T-cell (primary cell): ENCODE results near the gene SHROOM3. TPM values are rescaled to one million over a fixed set of nuclear protein-coding genes. Genes with fewer than 3 reads are reported as not detected.

Experiments used
- ATAC-seq, 4 experiments: fragments of 200-7000 bp in 3 of 4; fragments of 150-1000 bp in 1 of 4; cut with Tn5 transposase; replicated peaks in 1 of 4; 1 replicate in 3 of 4; 2 replicates in 1 of 4; pipeline ENCODE4 v1.10.0; 2021; ENCODE audit warnings: moderate library complexity in 3 of 4, mild to moderate bottlenecking in 2 of 4, moderate number of reproducible peaks in 1 of 4
- CTCF ChIA-PET, 2 donors: fragments of 300-600 bp; sonication (Branson Sonifier 250); formaldehyde crosslinking; loops; one replicate each; lab custom pipeline; 2022; ENCODE audit warnings: antibody characterized with exemption in 2 of 2; lab: Charles Lee
- POLR2A ChIA-PET, 2 donors: fragments of 300-600 bp; sonication (Branson Sonifier 250); formaldehyde crosslinking; loops; one replicate each; lab custom pipeline; 2022; ENCODE audit warnings: antibody characterized with exemption in 2 of 2; lab: Charles Lee
- DNase-seq, 35 experiments: peaks; one replicate each; pipeline versions ENCODE4 v3.0.0 to v3.0.0-alpha.2; 2013 to 2023
- H3K27ac ChIP-seq: one replicate; pipeline ENCODE4 v1.5.1; 2013; ENCODE audit warnings: low read length
- H3K27me3 ChIP-seq, 2 experiments: replicated peaks in 1 of 2; 1 replicate in 1 of 2; 2 replicates in 1 of 2; pipeline versions ENCODE4 v1.6.1 to v1.7.0; 2013; ENCODE audit warnings: low read length in 1 of 2, mixed read lengths in 1 of 2; ENCODE audit not compliant: control insufficient read depth in 2 of 2, insufficient read depth in 2 of 2; ENCODE audit errors: extremely low read depth in 1 of 2
- H3K36me3 ChIP-seq, 2 donors: 1 replicate in 1 of 2; 2 replicates in 1 of 2; pipeline versions ENCODE4 v1.6.1 to v1.7.0; 2013; ENCODE audit warnings: low read length in 1 of 2; ENCODE audit not compliant: control insufficient read depth in 2 of 2, insufficient read depth in 1 of 2; ENCODE audit errors: extremely low read depth in 1 of 2
- H3K4me1 ChIP-seq, 2 experiments: 1 replicate in 1 of 2; 2 replicates in 1 of 2; pipeline versions ENCODE4 v1.6.1 to v1.7.0; 2013; ENCODE audit warnings: low read length in 2 of 2, mixed read lengths in 1 of 2; ENCODE audit not compliant: insufficient read depth in 2 of 2, control insufficient read depth in 1 of 2; ENCODE audit errors: extremely low read depth in 1 of 2
- H3K4me3 ChIP-seq, 2 donors: 1 replicate in 1 of 2; 2 replicates in 1 of 2; pipeline versions ENCODE4 v1.5.1 to v1.7.0; 2013; ENCODE audit warnings: mild to moderate bottlenecking in 2 of 2, low read length in 1 of 2, moderate library complexity in 1 of 2; ENCODE audit not compliant: control insufficient read depth in 1 of 2; ENCODE audit errors: extremely low read depth in 1 of 2
- H3K9me3 ChIP-seq: 2 replicates; pipeline ENCODE4 v1.7.0; 2013
- H3K27ac Mint-ChIP-seq, 2 donors: one replicate each; pipeline ENCODE4 v1.8.0; 2020 to 2021; ENCODE audit warnings: mild to moderate bottlenecking in 2 of 2, mixed read lengths in 2 of 2
- H3K27me3 Mint-ChIP-seq, 2 donors: one replicate each; pipeline ENCODE4 v1.8.0; 2021 to 2022; ENCODE audit warnings: mixed read lengths in 2 of 2
- H3K36me3 Mint-ChIP-seq: one replicate; pipeline ENCODE4 v1.8.0; 2021; ENCODE audit warnings: mixed read lengths
- H3K4me1 Mint-ChIP-seq, 3 donors: one replicate each; pipeline ENCODE4 v1.8.0; 2020 to 2022; ENCODE audit warnings: mixed read lengths in 3 of 3, mild to moderate bottlenecking in 1 of 3
- H3K4me3 Mint-ChIP-seq, 3 donors: one replicate each; pipeline ENCODE4 v1.8.0; 2020 to 2022; ENCODE audit warnings: mild to moderate bottlenecking in 3 of 3, mixed read lengths in 3 of 3, moderate library complexity in 3 of 3
- H3K9me3 Mint-ChIP-seq, 3 donors: one replicate each; pipeline ENCODE4 v1.8.0; 2020 to 2022; ENCODE audit warnings: mixed read lengths in 3 of 3
- WGBS: methylation state at CpG from one replicate; pipeline ENCODE4 v1.1.5; 2013; ENCODE audit warnings: missing lambda C conversion rate; ENCODE audit not compliant: insufficient coverage; 5-methylcytosine and 5-hydroxymethylcytosine counted together
- total RNA-seq, 35 experiments: library from RNA in 6 of 35; stranded (reverse) in 6 of 35; fragments of 120-200 nt in 1 of 35; gene quantifications; one replicate each; pipeline versions ENCODE4 v1.2.1 to v1.2.4 and lab custom pipeline; 2013 to 2026

The SHROOM3 gene
- total RNA-seq, 5 donors from 2014 or later (not counting 1 experiment from before 2014, with no cell fraction given), result 0.22 to 1.1 (median 0.33) TPM; not detected in 2

DNA sequence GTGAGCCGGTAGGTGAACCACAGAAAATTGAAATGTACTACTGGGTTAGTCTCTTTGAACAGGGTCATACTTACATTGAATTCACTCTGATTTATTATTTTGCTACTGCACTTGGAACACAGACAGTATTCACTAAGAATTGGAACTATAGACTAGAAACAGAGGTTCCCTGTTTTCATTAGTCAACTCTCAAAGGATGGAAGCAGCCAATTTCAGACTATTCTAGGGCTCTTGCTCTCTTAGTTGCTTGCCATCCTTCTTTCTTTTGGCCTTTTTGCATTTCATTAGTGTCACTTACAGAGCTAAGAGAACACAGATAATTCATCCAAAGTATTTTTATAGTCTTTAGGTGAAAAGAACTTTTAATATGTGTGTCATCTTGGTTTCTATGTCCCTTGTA is 52.6 kb downstream of the SHROOM3 start:
- H3K4me1 ChIP-seq, result no peaks in the 10 kb centered on the region
- Mint-ChIP-seq H3K9me3 (no peaks in the 10 kb centered on the region), H3K36me3 (no peaks in the 10 kb centered on the region), H3K4me3 (no peak overlapping the region), H3K27me3 (peaks cover 3 to 6% of the 10 kb centered on the region in 2 donors), H3K27ac (no peak overlapping the region), H3K4me1 (no peaks in the 10 kb centered on the region)
- H3K27ac ChIP-seq, result no peak overlapping the region
- no peaks in the 10 kb centered on the region for H3K9me3 ChIP-seq
- CTCF ChIA-PET, result no interaction called here
- H3K36me3 ChIP-seq, result no peaks in the 10 kb centered on the region
- no peaks in the 10 kb centered on the region for H3K27me3 ChIP-seq
- no CpG with 5 or more reads among the region's 1 CpG for WGBS
- POLR2A ChIA-PET, result no interaction called here
- no peak overlapping the region for H3K4me3 ChIP-seq
- ATAC-seq, result no peak
- no peak for DNase-seq

DNA sequence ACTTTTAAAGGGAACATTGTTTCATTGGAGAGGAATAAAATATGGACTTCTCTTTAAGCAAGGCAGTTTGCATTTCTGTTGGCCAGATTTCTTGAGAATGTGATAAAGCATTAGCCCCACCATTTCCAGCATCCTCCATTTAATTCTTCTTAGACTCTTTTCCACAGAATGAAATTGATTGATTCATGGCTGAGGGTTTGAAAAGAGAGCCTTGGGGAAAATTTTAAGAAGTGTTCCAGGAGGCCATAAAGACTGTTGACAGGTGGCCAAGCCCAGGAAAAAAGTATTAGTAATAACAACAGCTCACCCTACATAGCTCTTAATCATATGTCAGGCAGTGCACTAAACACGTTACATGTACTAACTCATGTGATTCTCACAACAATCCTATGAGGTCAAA is 53.4 kb downstream of the SHROOM3 start:
- peaks cover 3 to 8% of the 10 kb centered on the region in 2 donors for H3K27me3 Mint-ChIP-seq
- H3K9me3 Mint-ChIP-seq, result no peaks in the 10 kb centered on the region
- ChIA-PET POLR2A (no interaction called here), CTCF (no interaction called here)
- no peaks in the 10 kb centered on the region for H3K4me1 Mint-ChIP-seq
- DNase-seq (no peak), ATAC-seq (no peak)
- WGBS, result no CpG with 5 or more reads among the region's 1 CpG
- Histone ChIP-seq H3K27ac (no peak overlapping the region), H3K4me1 (no peaks in the 10 kb centered on the region), H3K36me3 (no peaks in the 10 kb centered on the region), H3K27me3 (peaks cover 0 to 4% of the 10 kb centered on the region in 2 experiments), H3K4me3 (no peak overlapping the region), H3K9me3 (no peaks in the 10 kb centered on the region)
- H3K4me3 Mint-ChIP-seq, result no peak overlapping the region
- H3K27ac Mint-ChIP-seq, result no peak overlapping the region
- H3K36me3 Mint-ChIP-seq, result no peaks in the 10 kb centered on the region

DNA sequence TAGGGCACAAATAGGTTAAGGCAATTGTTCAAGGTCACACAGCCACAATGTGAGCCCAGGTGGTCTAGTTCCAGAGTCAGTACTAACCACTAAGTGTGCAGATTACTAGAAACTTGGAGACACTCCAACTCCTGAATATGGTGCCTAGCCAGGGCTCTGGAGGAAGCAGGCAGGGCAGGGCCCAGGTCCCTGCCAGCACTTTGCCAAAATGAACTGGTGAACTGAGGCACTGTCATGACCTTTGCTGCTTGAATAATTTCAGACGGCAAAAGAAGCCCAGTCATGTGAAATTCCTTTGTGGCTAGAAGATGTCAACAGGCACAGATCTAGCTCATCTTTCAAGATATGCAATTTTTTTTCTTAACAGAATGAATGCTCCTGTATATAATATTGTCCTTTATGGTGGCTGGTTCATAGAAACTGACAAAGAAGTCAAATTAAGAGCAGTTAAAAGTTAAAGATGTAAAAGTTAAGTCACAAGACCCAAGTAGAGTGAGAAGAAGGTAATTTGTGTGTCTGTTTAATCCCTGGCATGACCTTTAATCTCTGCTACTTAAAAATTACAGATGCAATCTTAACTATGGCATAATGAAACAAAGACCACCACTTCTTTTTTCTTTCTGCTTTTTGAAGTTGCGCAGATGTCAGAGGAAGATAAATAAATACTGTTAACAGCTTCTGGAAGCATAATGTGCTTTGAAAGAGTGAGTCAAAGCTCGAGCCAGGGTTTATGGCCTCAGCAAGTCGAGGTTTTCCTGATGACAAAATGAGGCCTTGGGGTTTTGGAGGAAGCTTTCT is 54.1 kb downstream of the SHROOM3 start:
- no peaks in the 10 kb centered on the region for H3K4me1 ChIP-seq
- ATAC-seq, result no peak
- no peak overlapping the region for H3K27ac ChIP-seq
- CTCF ChIA-PET, result no interaction called here
- Mint-ChIP-seq H3K36me3 (no peaks in the 10 kb centered on the region), H3K27ac (no peak overlapping the region), H3K4me1 (no peaks in the 10 kb centered on the region), H3K27me3 (peaks cover 4 to 10% of the 10 kb centered on the region in 2 donors), H3K4me3 (no peak overlapping the region), H3K9me3 (no peaks in the 10 kb centered on the region)
- peaks cover 0 to 4% of the 10 kb centered on the region in 2 experiments for H3K27me3 ChIP-seq
- POLR2A ChIA-PET, result no interaction called here
- 10% methylated on average over 2 of the region's 4 CpGs for WGBS
- no peaks in the 10 kb centered on the region for H3K9me3 ChIP-seq
- H3K4me3 ChIP-seq, result no peak overlapping the region
- DNase-seq, result no peak
- no peaks in the 10 kb centered on the region for H3K36me3 ChIP-seq

DNA sequence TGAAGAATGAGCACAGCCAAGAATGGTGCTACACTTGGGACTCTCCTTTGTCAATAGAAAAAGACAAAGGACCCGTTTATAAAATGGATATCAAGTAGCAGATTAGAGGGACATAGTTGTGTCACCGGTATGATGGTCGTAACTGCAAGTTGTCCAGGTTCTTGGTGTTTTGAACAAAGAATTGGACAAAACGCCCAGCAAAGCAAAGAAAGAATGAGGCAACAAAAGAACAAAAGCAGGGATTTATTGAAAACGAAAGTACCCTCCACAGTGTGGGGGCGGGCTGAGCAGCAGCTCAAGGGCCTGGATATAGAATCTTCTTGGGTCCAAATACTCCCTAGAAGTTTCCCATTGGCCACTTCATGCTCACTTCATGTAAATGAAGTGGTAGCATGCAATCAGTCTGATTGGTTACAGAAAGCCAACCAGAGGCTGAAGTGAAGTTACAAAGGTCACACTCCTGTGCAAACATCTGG is 54.7 kb downstream of the SHROOM3 start:
- CTCF ChIA-PET, result no interaction called here
- POLR2A ChIA-PET, result no interaction called here
- no peaks in the 10 kb centered on the region for H3K36me3 Mint-ChIP-seq
- DNase-seq, result no peak
- H3K9me3 Mint-ChIP-seq, result no peaks in the 10 kb centered on the region
- Histone ChIP-seq H3K4me3 (no peak overlapping the region), H3K27ac (no peak overlapping the region), H3K4me1 (no peaks in the 10 kb centered on the region), H3K9me3 (no peaks in the 10 kb centered on the region), H3K36me3 (no peaks in the 10 kb centered on the region), H3K27me3 (peaks cover 0 to 4% of the 10 kb centered on the region in 2 experiments)
- H3K27ac Mint-ChIP-seq, result no peak overlapping the region
- H3K27me3 Mint-ChIP-seq, result peaks cover 7 to 11% of the 10 kb centered on the region in 2 donors
- no peak overlapping the region for H3K4me3 Mint-ChIP-seq
- ATAC-seq, result no peak
- 60% methylated on average over 5 of the region's 6 CpGs for WGBS
- no peaks in the 10 kb centered on the region for H3K4me1 Mint-ChIP-seq

DNA sequence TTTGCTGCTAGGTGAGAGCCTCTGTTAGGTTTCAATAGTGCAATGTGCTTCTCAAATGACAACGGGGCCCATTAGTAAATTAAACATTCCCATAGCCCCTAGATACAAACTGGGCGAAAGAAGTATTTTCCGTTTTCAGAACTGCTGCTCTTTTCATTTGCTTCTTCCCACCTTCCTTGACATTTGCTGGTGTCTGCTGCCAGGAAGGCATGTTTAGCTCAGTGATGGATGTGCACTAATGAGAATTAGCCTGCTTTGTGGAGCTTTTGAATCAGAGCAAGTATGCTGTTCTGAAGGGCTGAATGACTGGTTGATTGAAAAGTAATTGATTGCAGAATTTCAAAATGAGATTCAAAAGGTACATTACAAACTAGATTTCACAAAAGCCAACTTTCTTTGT is 57.0 kb downstream of the SHROOM3 start:
- Mint-ChIP-seq H3K9me3 (no peaks in the 10 kb centered on the region), H3K36me3 (no peaks in the 10 kb centered on the region), H3K27me3 (peaks cover 9 to 11% of the 10 kb centered on the region in 2 donors), H3K4me1 (no peaks in the 10 kb centered on the region), H3K27ac (no peak overlapping the region), H3K4me3 (no peak overlapping the region)
- Histone ChIP-seq H3K9me3 (no peaks in the 10 kb centered on the region), H3K36me3 (no peaks in the 10 kb centered on the region), H3K4me3 (no peak overlapping the region), H3K27me3 (peaks cover 0 to 7% of the 10 kb centered on the region in 2 experiments), H3K4me1 (no peaks in the 10 kb centered on the region), H3K27ac (no peak overlapping the region)
- POLR2A ChIA-PET, result no interaction called here
- DNase-seq (no peak), ATAC-seq (no peak)
- no CpG with 5 or more reads among the region's 3 CpGs for WGBS
- CTCF ChIA-PET, result no interaction called here

DNA sequence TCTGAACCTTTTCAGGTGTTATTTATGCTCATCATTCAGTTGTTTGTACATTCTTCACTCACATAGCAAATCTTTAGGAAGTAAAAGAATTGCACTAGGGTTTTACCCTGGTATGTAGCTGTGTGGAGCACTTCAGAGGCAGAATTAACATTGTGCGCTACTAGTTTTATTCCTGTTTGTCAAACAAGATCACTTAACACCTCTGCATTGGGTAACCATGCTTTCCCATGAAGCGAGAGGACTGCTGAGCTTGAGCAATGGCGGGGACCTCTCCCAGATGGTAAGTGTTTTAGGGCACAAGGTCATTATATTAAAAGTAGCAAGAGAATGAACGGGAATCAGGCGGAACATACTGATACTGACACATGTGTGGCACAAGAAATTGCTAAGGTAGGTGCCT is 59.2 kb downstream of the SHROOM3 start:
- no peaks in the 10 kb centered on the region for H3K4me1 ChIP-seq
- H3K27ac ChIP-seq, result no peak overlapping the region
- no peaks in the 10 kb centered on the region for H3K4me1 Mint-ChIP-seq
- no peak for DNase-seq
- H3K27ac Mint-ChIP-seq, result no peak overlapping the region
- H3K27me3 ChIP-seq, result peaks cover 0 to 7% of the 10 kb centered on the region in 2 experiments
- H3K9me3 Mint-ChIP-seq, result no peaks in the 10 kb centered on the region
- H3K4me3 ChIP-seq, result no peak overlapping the region
- H3K36me3 ChIP-seq, result no peaks in the 10 kb centered on the region
- no peak for ATAC-seq
- POLR2A ChIA-PET, result no interaction called here
- no peaks in the 10 kb centered on the region for H3K36me3 Mint-ChIP-seq
- peaks cover 9% of the 10 kb centered on the region in 2 donors for H3K27me3 Mint-ChIP-seq
- no peak overlapping the region for H3K4me3 Mint-ChIP-seq
- CTCF ChIA-PET, result no interaction called here
- WGBS, result 65% methylated on average over 3 of the region's 5 CpGs
- H3K9me3 ChIP-seq, result no peaks in the 10 kb centered on the region
